Breast epithelium (tissue), 3 donors: ENCODE results near the gene FNIP1.

Experiments used
- POLR2AphosphoS5 ChIP-seq, 3 donors: sonication (generic); formaldehyde crosslinking; IDR thresholded peaks; one replicate each; pipeline ENCODE4 v1.6.1; 2017; ENCODE audit warnings: antibody characterized with exemption in 3 of 3
- TF ChIP-seq, protein P1 (sequence below), 3 donors: fragments of 450-650 bp; IDR thresholded peaks; one replicate each; pipeline ENCODE4 v1.5.1; 2016 to 2017; ENCODE audit warnings: antibody characterized with exemption in 3 of 3, mild to moderate bottlenecking in 3 of 3, moderate library complexity in 3 of 3

DNA sequence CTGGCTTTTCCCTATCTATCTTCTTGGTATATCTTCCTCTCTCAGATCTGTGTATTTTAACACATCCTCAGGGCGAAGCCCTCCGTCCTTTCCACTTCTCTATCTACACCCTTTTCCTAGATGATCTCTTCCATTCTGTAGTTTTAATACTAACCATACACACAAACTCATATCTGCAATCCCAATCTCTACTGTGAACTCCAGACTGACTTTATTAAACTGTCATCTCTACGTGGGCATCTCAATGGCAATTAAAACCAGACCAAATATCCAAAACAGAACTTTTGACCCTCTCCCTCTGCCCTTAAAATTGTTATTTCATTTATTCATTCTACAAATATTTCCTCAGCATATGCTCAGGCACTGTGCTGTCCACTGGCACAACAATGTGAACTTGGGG, 7.1 kb downstream of the FNIP1 start:
- TF ChIP-seq, protein P1, sequence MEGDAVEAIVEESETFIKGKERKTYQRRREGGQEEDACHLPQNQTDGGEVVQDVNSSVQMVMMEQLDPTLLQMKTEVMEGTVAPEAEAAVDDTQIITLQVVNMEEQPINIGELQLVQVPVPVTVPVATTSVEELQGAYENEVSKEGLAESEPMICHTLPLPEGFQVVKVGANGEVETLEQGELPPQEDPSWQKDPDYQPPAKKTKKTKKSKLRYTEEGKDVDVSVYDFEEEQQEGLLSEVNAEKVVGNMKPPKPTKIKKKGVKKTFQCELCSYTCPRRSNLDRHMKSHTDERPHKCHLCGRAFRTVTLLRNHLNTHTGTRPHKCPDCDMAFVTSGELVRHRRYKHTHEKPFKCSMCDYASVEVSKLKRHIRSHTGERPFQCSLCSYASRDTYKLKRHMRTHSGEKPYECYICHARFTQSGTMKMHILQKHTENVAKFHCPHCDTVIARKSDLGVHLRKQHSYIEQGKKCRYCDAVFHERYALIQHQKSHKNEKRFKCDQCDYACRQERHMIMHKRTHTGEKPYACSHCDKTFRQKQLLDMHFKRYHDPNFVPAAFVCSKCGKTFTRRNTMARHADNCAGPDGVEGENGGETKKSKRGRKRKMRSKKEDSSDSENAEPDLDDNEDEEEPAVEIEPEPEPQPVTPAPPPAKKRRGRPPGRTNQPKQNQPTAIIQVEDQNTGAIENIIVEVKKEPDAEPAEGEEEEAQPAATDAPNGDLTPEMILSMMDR (IDR thresholded peaks at IDR 0.05), result no peak
- no peak for TF ChIP-seq POLR2AphosphoS5 (IDR thresholded peaks at IDR 0.05)
